ENCODE measurements around the gene F13A1. TPM values are rescaled to one million over a fixed set of nuclear protein-coding genes. Genes with fewer than 3 reads are reported as not detected.

Gene F13A1
- total and polyA plus RNA-seq, 2 donors (not counting 3 experiments of a cell fraction or from before 2014, with no cell fraction given) = not detected

DNA sequence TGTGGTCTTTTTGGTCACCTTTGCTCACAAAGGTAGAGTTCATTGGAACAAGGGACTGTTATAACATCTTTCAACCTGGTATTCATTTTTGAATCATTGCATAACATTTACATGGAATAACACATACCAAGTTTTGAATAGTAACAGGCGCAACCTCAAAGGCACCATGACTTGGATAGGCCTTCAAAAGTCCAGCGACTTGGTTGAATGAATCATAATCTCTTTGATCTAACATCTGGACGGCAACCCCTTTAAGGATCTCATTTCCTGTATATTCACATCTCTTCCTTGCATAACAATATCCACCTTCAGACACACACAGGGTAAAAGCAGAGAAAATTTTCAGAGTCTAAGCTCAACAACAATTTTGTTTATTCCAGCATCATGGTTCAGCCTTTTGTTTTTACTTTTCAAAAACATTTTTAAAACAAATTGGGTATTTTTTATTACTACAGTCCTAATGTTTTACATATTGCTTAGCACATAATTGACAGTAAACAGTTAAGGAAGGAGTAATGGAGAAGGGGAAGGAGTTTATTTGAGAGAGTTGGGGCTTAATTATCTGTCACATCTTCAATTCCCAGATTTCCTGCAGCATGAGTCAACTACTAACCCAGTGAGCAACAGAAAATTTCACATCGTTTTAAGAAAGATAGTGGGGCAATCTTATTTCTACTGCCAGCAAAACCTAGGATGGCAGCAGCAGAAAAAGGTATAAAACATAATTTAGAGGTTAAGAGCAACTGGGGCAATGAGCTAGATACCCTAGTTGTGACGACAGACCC lies 41.8 kb upstream of the F13A1 start:
- DNase-seq (ENCODE audit: low read depth, low spot score) = no peak
- no TSS peak for BruUV-seq (replicated peaks)
- Histone ChIP-seq H3K4me2 (ENCODE audit: insufficient read depth, low read length) (no peak overlapping the region), H3K79me2 (ENCODE audit: control insufficient read depth, insufficient read depth, low read length) (no peaks in the 10 kb centered on the region), H3K9me1 (replicated peaks; ENCODE audit: control insufficient read depth, extremely low read depth, insufficient read depth, low read length) (no peaks in the 10 kb centered on the region), H3K27me3 (ENCODE audit: control insufficient read depth in 2 of 2, insufficient read depth in 2 of 2, low read length in 2 of 2) (no peaks in the 10 kb centered on the region), H3K9me3 (replicated peaks; ENCODE audit: control insufficient read depth, insufficient read depth, low read length) (no peaks in the 10 kb centered on the region), H3K27ac (ENCODE audit: insufficient read depth, low read depth, low read length) (no peak overlapping the region), H3K9ac (replicated peaks; ENCODE audit: extremely low read depth, insufficient read depth, low read length) (no peak overlapping the region), H4K20me1 (replicated peaks; ENCODE audit: control insufficient read depth, extremely low read depth, insufficient read depth, low read length) (no peaks in the 10 kb centered on the region), H3K36me3 (ENCODE audit: control insufficient read depth in 2 of 2, extremely low read depth in 1 of 2, insufficient read depth in 2 of 2, low read length in 2 of 2) (no peaks in the 10 kb centered on the region), H3K4me1 (ENCODE audit: control insufficient read depth, extremely low read depth, insufficient read depth, low read length) (no peaks in the 10 kb centered on the region), H3K4me3 (replicated peaks in 1 of 3; ENCODE audit: insufficient read depth in 1 of 3, low read depth in 1 of 3, low read length in 3 of 3) (no peak overlapping the region), H2AFZ (ENCODE audit: low read depth, low read length) (no peak overlapping the region)
- dilution Hi-C loops (cut with MboI; ENCODE audit: extremely low pct_ligation_motif_present, low sequenced_read_pairs) (no loop called here), intact Hi-C loops (cut with micrococcal nuclease) (no loop called here)
- POLR2A ChIA-PET = no interaction called here
- TF ChIP-seq JUN (IDR thresholded peaks at IDR 0.05; ENCODE audit: borderline replicate concordance, insufficient read depth, insufficient read length, low read depth) (no peak), EZH2 (IDR thresholded peaks at IDR 0.05; ENCODE audit: borderline replicate concordance, low read depth, low read length, severe bottlenecking) (no peak), MYC (IDR thresholded peaks at IDR 0.05; ENCODE audit: low read depth, low read length) (no peak)
- TF ChIP-seq, protein P1, sequence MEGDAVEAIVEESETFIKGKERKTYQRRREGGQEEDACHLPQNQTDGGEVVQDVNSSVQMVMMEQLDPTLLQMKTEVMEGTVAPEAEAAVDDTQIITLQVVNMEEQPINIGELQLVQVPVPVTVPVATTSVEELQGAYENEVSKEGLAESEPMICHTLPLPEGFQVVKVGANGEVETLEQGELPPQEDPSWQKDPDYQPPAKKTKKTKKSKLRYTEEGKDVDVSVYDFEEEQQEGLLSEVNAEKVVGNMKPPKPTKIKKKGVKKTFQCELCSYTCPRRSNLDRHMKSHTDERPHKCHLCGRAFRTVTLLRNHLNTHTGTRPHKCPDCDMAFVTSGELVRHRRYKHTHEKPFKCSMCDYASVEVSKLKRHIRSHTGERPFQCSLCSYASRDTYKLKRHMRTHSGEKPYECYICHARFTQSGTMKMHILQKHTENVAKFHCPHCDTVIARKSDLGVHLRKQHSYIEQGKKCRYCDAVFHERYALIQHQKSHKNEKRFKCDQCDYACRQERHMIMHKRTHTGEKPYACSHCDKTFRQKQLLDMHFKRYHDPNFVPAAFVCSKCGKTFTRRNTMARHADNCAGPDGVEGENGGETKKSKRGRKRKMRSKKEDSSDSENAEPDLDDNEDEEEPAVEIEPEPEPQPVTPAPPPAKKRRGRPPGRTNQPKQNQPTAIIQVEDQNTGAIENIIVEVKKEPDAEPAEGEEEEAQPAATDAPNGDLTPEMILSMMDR (IDR thresholded peaks at IDR 0.05; ENCODE audit: extremely low read depth in 1 of 2, insufficient read depth in 1 of 2, low read depth in 1 of 2, low read length in 2 of 2) = no peak
- CTCF ChIA-PET = no interaction called here
- no peak for FAIRE-seq

DNA sequence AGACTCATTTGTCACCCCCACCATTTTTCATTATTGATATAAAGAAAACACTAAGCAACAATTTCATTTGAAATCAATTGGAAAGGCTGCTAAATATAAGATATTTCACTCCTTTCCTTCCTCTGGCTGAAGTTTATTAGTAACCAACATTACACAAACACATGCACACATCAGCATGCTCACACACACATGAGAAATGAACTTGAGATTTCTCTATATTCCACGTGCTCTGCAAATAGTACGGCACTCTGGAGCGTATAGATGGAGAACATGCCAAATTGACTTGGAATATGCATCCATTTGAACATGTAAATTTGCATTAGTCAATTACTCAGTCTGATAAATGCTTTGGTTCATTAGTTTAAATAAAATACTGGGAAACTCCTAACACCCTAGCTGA lies 37.1 kb upstream of the F13A1 start:
- Histone ChIP-seq H3K27me3 (ENCODE audit: control insufficient read depth in 2 of 2, insufficient read depth in 2 of 2, low read length in 2 of 2) (no peaks in the 10 kb centered on the region), H3K4me2 (ENCODE audit: insufficient read depth, low read length) (no peak overlapping the region), H4K20me1 (replicated peaks; ENCODE audit: control insufficient read depth, extremely low read depth, insufficient read depth, low read length) (no peaks in the 10 kb centered on the region), H3K4me3 (replicated peaks in 1 of 3; ENCODE audit: insufficient read depth in 1 of 3, low read depth in 1 of 3, low read length in 3 of 3) (no peak overlapping the region), H3K9me3 (replicated peaks; ENCODE audit: control insufficient read depth, insufficient read depth, low read length) (no peaks in the 10 kb centered on the region), H3K9me1 (replicated peaks; ENCODE audit: control insufficient read depth, extremely low read depth, insufficient read depth, low read length) (no peaks in the 10 kb centered on the region), H3K27ac (ENCODE audit: insufficient read depth, low read depth, low read length) (no peak overlapping the region), H3K79me2 (ENCODE audit: control insufficient read depth, insufficient read depth, low read length) (no peaks in the 10 kb centered on the region), H2AFZ (ENCODE audit: low read depth, low read length) (no peak overlapping the region), H3K36me3 (ENCODE audit: control insufficient read depth in 2 of 2, extremely low read depth in 1 of 2, insufficient read depth in 2 of 2, low read length in 2 of 2) (no peaks in the 10 kb centered on the region), H3K4me1 (ENCODE audit: control insufficient read depth, extremely low read depth, insufficient read depth, low read length) (no peaks in the 10 kb centered on the region), H3K9ac (replicated peaks; ENCODE audit: extremely low read depth, insufficient read depth, low read length) (no peak overlapping the region)
- DNase-seq (ENCODE audit: low read depth, low spot score) (no peak), FAIRE-seq (no peak)
- intact Hi-C loops (cut with micrococcal nuclease) (no loop called here), dilution Hi-C loops (cut with MboI; ENCODE audit: extremely low pct_ligation_motif_present, low sequenced_read_pairs) (no loop called here)
- BruUV-seq (replicated peaks) = no TSS peak
- CTCF ChIA-PET = no interaction called here
- TF ChIP-seq GATA2 (IDR thresholded peaks at IDR 0.05; ENCODE audit: insufficient read depth, insufficient read length, low read depth, low read length) = no peak
- no peak for TF ChIP-seq POLR2AphosphoS5 (IDR thresholded peaks at IDR 0.05; ENCODE audit: insufficient read depth, low read depth, low read length)
- no peak for TF ChIP-seq EZH2 (IDR thresholded peaks at IDR 0.05; ENCODE audit: borderline replicate concordance, low read depth, low read length, severe bottlenecking)
- no peak for TF ChIP-seq FOS (IDR thresholded peaks at IDR 0.05; ENCODE audit: borderline replicate concordance, insufficient read depth, low read length)
- TF ChIP-seq, protein P1 (IDR thresholded peaks at IDR 0.05; ENCODE audit: extremely low read depth in 1 of 2, insufficient read depth in 1 of 2, low read depth in 1 of 2, low read length in 2 of 2) = no peak
- no peak for TF ChIP-seq POLR2A (IDR thresholded peaks at IDR 0.05; ENCODE audit: low read depth, low read length)
- TF ChIP-seq, protein P2, sequence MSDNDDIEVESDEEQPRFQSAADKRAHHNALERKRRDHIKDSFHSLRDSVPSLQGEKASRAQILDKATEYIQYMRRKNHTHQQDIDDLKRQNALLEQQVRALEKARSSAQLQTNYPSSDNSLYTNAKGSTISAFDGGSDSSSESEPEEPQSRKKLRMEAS (IDR thresholded peaks at IDR 0.05; ENCODE audit: insufficient read depth, insufficient read length) = no peak
- TF ChIP-seq MYC (IDR thresholded peaks at IDR 0.05; ENCODE audit: low read depth, low read length) = no peak
- no peak for TF ChIP-seq JUN (IDR thresholded peaks at IDR 0.05; ENCODE audit: borderline replicate concordance, insufficient read depth, insufficient read length, low read depth)
- POLR2A ChIA-PET = no interaction called here
